HG03175 (cell line): ENCODE results near the gene EPB41L1.

Experiments
- ATAC-seq: cut with Tn5 transposase; IDR thresholded peaks from one replicate; pipeline ENCODE4 v1.9.1; 2021; ENCODE audit warnings: mild to moderate bottlenecking, moderate library complexity; ENCODE audit not compliant: unreplicated experiment

Gene EPB41L1

DNA sequence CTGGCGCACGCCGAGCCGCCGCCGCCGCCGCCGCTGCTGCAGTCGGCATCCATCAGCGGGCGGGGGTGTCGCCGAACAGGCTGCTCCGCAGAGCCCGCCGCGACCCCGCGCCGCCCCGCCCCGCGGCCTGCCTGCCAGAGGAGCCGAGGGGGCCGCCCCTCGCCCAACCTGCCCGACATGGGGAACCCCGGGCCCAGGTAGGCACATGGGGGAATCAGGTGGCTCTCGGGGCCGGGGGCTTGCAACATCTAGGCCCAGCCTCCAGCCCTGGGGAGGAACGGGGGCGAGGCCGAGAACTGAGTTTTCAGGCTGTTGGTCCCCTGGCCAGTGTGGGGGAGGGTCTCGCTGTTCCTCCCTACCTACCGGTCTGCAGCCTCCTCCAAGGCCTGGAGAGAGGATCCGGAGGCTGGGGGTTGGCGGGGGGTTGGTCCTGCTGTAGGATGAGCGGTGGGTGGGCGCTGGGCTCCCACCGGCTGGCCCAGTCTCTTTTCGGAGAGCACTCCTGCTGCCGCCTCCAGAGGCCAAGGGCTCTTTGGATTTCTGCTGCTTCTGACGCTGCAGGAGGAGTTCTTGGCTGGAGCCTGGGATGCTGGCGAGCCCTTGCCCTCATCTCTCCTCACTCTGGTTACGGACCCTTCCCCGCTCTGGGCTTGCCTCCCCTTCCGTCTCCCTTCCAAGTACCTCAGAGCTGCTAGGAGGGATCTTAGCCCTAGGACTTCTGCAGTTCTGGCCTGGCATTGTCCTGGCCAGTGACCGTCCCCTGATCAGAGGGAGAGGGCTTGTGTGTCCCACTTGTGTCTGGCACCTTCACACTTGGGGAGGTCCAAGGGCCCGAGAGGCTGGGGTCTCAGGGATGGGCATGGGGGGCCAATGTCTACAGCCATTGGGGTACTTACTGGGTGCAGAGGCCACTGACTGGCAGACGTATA is at the start of gene EPB41L1:
EPB41L1 (plus strand) TSS at position 41 of the 929 bp plus-strand sequence. CDS start 19,038 bp downstream, outside the sequence.
- ATAC-seq: no peak

DNA sequence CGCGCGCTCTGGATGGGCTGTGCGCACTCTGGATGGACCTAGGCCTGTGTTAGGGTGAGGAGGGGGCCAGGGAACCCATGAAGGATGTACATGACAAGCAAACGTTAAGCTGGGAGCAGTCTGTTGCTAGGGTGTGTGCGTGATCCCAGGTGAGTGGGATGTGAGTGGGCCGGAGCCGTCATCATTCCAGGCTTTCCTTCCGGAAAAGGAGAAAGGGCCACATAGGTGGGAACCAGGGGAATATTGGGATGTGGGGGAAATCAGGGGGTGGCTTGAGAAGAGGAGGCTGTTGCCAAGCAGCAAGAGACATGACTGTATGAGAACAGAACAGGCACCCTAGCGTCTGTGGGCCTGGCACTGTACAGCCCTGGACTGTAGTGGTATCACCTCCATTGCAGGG is 49.7 kb upstream of the EPB41L1 start:
- ATAC-seq: no peak

DNA sequence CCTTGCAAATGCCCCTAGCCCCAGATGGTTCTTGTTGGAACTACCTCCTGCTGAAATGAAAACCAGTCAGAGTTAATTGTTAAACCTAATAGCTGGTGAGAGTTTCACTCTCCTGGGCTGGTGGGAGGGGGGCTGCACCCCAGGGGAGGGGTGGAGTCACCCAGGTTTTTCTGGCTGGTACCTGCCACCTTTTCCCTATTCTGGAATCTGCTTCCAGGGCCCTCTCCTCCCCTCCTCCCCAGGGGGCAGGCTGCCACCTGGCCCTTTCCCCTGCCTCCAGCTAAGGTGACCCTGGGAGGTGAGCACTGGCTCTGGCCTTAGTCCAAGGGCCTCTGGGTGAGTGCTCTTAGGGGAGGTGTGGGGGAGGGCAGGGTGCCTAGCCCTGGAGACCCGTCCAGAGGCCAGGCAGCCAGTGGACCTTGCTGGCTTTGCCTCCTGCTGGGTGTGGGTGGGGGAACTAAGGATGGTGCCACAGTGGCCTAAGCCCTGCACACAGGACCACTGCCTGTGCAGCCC is 48.8 kb upstream of the EPB41L1 start:
- ATAC-seq: no peak

DNA sequence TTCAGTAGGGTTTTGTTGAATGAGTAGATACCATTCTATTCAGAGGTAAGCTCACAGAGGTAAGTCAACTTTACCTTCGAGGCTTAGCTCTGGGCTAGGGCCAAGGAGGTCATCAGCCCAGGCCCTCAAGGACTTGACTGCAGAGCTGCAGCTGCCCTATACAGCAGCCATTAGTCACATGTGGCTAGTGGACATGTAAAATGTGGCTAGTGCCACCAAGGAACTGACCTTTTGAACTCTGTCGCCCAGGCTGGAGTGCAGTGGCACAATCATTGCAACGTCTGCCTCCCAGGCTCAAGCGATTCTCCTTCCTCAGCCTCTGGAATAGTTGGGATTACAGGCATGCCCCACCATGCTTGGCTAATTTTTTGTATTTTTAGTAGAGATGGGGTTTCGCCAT is 47.9 kb upstream of the EPB41L1 start:
- ATAC-seq: no peak

DNA sequence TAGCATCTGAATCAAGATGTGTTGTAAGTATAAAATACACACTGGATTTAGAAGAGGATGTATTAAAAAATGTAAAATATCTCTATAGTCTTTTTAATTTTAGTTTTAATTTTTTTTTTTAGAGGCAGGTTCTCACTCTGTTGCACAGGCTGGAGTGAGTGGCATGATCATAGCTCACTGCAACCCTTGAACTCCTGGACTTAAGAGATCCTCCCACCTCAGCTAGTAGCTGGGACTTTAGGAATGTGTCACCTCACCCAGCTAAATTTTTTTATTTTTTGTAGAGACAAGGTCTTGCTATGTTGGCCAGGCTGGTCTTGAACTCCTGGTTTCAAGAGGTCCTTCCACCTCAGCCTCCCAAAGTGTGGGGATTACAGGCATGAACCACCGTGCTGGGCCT is 46.7 kb upstream of the EPB41L1 start:
- no peak for ATAC-seq

DNA sequence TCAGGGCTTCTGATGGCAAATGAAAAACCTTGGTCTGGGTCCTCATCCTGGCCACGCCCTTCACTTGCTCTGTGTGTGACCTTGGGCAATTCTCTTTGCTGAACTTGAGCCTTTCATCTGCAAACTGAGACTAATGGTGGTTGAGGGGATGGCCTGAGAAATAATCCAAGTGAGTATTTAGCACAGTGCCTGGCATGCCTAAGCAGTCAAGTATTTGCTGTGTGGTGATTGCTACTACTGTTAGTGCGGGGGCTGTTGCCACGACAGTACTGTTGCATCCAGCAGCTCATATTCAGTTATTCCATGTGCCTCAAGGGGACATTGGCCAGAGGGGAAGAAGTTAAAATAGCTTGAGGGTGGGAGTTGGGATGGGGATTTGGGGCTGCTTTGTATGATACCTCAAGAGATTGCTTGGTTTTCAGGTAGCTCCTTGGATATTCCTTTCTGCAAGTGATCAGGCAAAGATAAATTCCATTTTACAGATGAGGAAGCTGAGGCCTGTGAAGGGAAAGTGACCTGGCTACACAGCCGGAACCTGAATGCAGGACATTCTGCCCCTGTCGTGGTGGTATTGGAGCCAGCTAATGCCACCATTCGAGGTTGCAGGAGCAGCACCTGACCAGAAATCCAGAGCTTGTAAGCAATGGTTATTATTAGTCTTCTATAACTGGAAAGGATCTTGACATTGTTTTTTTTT is 45.1 kb upstream of the EPB41L1 start:
- no peak for ATAC-seq

DNA sequence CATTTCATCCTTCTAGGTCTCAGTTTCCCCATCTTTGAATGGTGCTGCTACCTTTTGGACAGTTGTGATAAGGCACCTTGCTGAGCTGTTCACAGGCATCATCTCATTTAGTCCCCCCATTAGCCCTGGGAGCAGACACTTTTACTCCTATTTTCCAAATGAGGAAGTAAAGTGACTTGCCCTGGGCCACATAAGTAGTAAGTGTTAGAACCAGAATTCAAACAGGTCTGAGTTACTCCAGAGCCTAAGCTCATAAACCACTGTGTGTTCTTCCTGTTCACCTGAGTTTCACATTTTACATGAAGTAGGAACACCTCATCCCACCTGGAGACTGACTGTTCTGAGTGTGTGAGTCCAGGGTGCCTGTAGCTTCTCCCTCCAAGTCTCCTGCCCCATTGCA is 43.5 kb upstream of the EPB41L1 start:
- no peak for ATAC-seq

DNA sequence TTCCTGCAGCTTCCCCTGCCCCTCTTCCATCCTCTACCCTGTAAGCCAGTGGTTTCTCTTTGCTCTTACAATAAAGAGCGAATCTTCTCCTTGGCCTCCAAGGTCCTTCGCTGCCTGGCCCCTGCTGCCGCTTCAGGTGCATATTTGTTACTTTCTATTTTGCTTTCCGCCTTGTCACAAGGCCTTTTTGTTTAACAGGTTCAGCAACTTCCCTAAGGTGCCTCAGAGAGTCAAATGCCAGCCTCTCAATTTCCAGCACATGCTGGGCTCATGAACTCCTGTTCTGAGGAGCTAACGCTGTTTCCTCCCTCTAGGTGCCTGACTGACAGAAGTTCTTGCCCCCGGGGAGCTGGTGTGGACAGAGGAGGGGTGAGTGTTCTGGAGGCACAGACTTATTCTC is 42.4 kb upstream of the EPB41L1 start:
- no peak for ATAC-seq

DNA sequence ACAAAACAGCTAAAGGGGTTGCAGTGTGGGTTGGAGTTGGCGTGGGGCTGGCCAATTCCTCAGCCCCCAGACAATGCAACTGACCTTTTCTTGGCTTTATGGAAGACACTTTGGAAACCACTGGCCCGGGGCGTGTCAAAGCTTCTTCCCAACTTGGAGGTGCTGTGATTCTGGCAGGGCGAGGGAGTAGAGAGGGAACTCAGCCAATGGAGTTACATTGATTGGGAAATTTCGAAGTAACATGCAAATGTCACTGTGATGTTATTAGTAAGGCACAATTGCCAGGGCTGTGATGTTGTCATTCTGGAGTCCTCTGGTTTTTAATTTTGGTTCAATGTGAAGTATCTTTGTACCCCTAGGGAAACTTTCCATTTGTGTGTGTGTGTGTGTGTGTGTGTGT is 41.5 kb upstream of the EPB41L1 start:
- no peak for ATAC-seq

DNA sequence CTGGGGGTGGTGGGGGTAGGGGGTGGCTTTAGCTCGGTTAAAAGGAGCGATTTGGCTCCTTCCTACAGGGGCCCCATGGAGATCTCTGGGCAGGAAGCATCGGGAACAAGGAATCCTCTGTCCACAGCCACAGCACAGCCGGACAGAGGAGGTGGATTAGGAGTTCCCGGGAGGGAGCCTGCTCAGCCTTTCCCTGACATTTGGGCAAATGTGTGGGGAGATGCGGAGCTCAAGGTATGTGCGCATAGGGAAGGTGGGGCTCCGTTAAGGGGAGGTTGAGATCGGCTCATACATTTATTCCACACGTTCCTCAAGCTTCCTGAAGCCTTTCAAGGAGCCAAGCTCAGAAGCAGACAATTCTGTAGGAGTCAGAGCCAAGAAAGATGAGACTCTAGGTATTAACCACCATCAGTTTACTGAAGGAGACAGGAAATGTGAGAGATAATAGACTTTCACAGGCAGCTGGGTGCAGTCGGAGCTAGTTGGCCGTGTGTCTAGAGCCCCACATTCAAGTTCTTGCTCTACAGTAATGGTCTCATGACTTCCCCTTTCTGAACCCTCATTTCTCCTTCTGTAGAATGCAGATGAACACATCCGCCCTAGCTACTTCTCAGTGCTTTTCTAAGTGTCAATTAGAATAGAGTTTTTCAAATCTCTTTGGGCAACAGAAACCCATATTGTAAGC is 40.8 kb upstream of the EPB41L1 start:
- no peak for ATAC-seq

DNA sequence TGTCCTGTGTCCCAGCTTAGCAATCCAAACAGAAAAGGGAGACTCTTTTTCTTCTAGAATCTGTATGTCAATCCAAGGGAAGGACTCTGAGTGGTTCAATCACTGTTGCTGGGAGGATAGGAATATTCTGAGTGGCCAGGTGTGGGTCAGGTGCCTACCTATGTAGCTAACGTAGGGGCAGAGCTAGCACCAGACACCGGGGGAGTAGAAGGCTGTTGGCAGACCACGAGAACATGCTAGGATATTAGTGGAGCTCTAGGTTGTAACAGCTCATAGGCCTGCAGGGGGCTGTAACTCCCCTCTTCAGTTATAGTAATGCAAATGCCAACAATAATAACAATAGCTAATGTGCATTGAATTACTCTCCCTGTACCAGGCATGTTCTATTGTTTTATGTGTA is 39.8 kb upstream of the EPB41L1 start:
- ATAC-seq: no peak

DNA sequence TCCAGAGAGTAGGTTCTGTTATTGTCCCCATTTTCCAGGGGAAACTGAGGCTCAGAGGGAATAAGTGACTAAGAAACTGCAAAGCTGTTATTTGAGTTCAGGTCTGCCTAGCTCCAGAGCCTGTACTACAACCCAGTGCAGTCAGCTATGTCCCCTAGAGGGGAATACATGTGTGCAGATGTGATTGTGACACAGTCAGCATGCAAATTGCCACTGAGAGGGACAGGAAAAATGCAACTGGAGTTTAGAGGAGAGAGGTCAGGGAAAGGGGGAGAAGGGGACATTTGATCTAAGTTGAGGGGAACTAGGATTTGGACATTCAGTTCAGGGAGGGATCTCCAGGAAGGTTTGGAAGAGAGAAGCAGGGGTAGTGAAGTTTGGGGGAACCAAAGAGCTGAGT is 38.6 kb upstream of the EPB41L1 start:
- ATAC-seq: no peak

DNA sequence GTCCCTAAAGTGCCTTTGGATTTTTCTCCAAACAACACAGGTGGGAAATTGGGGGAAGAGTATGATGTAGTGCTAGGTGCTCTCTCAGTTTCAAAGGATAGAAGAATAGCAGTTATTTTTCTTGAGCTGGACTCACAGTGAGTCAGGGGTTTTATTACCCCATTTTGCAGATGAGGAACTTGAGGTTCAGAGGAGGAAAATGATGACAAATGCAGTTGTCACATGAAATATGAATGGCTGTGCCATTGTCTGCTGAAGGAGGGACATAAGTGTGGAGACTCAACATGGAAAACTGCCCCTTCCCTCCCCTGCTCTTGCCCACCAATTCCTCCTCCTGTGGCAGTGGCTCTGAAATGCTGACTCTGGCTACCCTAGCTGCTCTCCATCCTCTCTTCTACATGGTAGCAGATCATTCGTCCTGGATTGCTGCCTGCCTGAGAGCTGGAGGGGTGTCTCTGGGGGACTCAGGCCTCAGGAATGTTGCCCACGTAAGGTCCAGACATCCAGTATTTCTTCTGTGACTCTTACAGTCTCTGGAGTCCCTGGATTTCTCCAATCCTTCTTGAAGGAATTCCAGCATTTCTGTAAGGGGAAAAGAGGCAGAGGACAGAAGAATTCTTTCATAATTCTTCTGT is 37.6 kb upstream of the EPB41L1 start:
- ATAC-seq: no peak

DNA sequence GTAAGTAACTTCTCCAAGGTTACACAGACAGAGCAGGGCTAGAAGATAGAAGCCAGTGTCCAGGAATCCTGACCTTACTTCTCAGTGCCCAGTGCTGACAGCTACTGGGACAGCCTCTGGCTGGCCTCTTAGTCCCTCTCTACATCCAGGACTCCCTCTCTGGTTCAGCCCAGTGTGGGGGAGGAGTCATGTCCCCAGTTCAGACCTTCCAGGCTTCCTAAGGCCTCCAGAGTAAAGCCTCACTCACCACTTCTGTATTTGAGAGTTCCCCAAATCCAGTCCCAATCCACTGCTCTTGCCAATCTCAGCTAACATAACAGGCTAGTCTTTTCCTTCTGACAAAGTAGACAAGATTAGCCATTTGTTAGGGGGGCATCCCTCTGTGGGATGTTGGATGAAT is 36.9 kb upstream of the EPB41L1 start:
- ATAC-seq: no peak

DNA sequence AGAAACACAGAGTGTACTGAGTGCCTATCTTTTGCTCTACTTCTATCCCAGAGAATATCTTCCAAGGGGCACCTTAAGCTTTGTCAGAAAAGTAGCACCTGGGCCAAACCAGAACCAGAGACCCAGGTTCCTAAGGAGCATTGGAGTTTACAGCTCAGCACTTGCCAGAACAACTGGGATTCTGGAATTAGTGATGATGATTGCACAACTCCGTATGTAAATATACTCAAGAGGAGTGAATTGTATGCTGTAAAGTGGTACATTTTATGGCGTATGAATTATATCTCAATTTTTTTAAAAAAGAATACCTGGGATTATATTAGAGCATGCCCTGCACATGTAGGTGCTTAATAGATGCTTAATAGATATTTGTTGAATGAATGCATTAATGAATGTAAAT is 36.2 kb upstream of the EPB41L1 start:
- no peak for ATAC-seq

DNA sequence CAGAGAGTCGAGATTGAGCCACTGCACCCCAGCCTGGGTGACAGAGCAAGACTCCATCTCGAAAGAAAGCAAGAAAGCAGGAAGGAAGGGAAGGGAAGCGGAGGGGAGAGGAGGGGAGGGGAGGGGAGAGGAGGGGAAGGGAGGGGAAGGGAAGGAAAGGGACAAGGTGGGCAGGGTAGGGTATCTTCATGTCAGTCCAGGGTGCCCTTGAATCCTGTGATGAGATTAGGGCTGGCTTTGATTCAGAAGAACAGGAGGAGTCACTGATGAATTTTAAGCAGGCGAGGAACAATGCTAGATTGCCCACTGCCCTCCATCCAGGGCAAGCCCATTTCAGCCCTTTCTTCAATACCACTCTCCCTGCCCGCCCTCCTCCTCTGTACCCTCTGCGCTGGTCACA is 35.0 kb upstream of the EPB41L1 start:
- ATAC-seq: no peak

DNA sequence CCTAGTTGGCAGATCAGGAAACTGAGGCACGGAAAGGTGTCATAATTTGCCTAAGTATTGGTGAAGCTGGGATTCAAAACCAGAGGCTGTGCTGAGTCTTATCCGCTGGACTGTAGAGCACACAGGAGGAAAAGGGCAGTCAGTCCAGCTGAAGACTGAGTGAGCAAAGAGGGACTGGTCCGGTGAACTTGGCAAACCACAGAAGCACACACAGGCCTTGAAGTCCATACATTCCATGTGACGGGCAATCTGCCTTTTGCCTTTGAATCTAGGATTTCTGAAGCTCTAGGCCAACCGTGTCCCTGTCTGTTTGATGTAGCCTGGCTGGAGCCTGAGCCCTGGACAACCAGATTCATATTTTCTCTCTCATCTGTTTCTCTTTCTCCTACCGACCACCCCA is 34.3 kb upstream of the EPB41L1 start:
- no peak for ATAC-seq

DNA sequence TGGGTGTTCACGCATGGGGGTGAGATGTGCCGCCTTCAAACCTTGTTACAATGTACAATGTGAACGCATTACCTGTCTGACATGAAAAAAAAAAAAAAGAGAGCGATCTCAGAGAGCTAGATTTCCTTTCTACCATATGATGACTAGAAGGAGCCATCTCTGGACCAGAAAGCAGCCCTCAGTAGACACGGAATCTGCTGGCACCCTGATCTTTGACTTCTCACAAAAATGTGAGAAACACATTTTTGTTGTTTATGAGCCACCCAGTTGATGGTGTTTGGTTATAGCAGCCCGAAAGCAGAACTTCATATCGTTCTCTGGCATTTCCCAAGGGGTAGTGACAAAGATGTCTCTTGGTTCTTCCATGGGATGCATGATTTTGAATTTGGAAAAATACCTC is 33.5 kb upstream of the EPB41L1 start:
- ATAC-seq: no peak

DNA sequence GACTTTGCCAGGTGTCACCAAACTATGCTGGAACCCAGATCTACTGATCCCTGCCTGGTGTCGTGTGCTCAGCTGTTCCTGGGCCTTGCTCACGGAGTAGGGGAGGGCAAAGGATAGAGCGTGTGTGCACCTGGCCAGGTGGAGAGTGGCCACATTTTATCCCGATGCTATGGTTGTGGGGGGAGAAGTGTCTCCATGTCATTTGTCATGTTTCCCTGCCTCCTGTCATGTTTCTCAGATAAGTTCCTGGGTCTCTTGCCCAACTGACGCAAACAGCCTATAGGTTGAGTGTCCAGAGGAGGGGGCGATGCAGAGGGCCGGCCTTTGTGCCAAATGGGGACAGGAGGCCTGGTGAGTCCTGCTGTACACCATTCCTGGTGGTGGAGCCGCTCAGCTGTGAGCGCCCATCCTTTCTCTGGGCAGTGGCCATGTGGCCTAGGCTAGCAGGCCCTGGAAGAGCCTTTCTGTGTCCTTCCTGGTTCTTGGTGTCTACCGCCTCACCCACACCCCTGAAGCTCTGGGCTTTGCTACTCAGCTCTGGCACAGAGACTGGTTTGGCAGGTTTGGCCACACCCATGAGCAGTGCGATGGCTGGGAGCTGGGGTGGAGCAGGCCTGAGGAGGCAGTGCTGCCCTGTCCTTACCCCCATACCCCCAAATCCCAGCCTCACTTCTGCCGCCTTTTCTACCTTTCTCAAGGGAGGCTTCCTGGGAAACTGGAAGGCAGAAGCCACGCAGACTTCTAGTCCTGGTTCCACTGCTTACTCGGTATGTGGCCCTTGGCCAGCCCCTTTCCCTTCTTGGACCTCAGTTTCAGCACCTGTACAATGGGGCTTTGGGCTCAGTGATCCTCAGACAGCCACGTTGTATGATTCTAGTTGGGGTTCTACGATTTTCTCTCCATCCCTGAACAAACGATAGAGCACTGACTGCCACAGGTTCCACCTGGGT is 32.3 kb upstream of the EPB41L1 start:
- ATAC-seq: no peak

DNA sequence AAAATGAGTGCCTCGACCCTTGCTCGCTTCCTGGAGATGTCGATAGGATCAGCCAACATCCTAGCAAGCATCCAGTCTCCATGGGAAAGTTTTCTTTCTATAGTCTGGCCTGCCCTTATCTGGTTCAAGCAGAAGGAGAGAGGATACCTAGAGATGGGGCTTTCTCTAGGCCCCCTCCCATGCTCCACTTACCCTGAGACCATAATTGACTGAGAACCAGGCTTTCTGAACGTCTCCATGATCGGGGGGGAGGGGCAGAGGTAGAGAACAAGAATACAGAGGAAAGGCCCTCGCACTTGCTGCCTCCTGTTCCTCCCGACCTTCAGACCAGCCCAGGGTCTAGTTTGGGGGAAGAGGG is 31.6 kb upstream of the EPB41L1 start:
- no peak for ATAC-seq
